Mesangial cell (primary cell): ENCODE data around the gene SUN5. TPM values are rescaled to one million over a fixed set of nuclear protein-coding genes. Genes with fewer than 3 reads are reported as not detected.

Source experiments
- total RNA-seq: library from RNA; depleted of rRNA; stranded (reverse); fragments of >200 nt; gene quantifications from 2 replicates; pipeline ENCODE4 v1.2.3, GENCODE V29; 2015

The SUN5 gene
- total RNA-seq, result not detected in 2 replicates

DNA sequence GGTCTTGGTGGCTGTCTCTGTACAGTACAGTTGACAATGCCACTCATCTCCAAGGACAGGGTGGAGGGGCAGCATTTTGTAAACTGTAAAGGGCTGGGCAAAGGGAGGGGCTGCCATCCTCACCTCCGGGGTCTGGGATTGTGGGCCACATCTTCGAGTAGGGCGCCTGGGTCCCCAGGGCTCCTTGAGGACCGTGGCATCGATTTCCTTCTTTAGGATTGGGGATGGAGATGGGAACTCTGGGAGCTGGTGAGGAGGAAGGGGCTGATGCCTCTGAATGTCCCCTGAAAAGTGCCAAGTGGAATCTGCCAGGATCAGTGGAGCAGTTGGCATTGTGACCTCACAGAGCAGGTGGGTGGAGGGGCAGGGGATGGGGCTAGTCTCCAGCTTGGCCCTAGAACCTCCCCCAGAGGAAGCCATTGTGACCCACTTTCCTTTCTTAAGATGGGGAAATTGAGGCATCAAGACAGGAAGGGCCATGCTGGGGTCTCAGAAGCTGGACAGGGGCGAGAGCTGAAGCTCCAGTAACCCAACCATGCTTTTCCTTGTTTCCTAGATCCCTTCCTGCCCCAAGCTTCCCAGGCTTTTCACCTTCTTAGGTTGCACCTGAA is at the start of gene SUN5:
Gene SUN5 (minus strand): TSS at position 293 of the 611 bp plus-strand sequence. CDS start 93 bp downstream, at position 200.

DNA sequence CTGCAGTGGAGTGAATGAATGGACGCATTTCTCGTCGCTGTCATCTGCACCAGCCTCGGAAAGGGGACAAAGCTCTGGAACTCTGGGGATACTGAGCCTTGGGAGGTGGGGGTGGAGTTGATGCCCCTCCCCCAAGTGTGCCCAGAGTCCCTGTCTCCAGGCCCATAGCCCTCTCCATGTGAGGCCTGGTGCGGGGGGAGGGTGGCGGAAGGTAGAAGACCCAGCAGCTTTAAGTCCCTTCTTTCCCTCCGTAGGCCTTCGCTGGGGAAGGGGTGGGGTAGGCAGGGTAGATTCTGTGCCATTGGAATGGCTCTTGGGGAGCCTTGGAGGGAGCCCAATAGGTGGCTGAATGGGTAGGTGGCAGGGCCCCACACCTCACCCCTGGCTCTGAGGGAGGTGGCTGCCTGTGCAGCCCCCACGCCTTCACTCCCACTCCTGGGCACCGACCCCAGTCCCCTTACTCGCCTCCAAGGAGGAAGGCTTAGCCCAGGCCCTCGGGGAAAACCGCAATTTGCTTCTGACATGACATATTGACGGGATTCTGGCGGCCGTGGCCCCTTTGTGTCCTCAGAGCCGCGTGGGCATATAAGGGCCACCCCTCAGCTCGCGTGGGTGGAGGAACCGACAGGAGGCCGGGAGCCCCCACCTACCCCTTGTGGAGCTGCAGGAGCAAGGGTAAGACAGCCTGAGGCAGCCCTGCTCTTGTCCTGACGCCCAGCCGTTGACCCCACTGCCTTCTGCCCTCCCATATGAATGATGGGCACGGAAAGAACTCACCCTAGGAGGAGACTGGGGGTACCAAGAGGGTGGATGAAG is 49.3 kb upstream of the SUN5 start, which contains the start of gene BPIFB3:
Gene BPIFB3 (plus strand): TSS at position 613 of the 816 bp plus-strand sequence. CDS start 1,533 bp downstream, outside the sequence.

GRCh38 chr20:33031531-33031930 is 27.3 kb upstream of the SUN5 start, which contains the start of gene BPIFB6:
Gene BPIFB6, plus strand, starts transcription at chr20:33031648. Its CDS starts 0 bp downstream, at chr20:33031648.

GRCh38 chr20:33007376-33008335 is 3.4 kb upstream of the SUN5 start, which contains the start of gene BPIFB2:
Gene BPIFB2, plus strand, starts transcription at chr20:33007704. Its CDS starts 871 bp downstream, at chr20:33008575.

Other genes starting within 250 kb of the SUN5 start
- gene DNMT3B, start 242.0 kb downstream of the SUN5 start, total RNA-seq, result 10.8 and 18.7 TPM in 2 replicates
- gene MAPRE1, start 184.5 kb downstream of the SUN5 start, total RNA-seq, result 57.3 and 90.8 TPM in 2 replicates
- gene EFCAB8, start 145.5 kb downstream of the SUN5 start, total RNA-seq, result under 0.01 TPM in 1 of 2 replicates, not detected in the other
- not detected in 2 replicates for gene BPIFB2, start 3.3 kb upstream of the SUN5 start, total RNA-seq
- not detected in 2 replicates for gene BPIFB6, start 27.2 kb upstream of the SUN5 start, total RNA-seq
- not detected in 2 replicates for gene BPIFB3, start 49.5 kb upstream of the SUN5 start, total RNA-seq
- not detected in 2 replicates for gene BPIFB4, start 75.2 kb upstream of the SUN5 start, total RNA-seq
- not detected in 2 replicates for gene BPIFA2, start 163.7 kb upstream of the SUN5 start, total RNA-seq
- not detected in 2 replicates for gene BPIFA3, start 212.9 kb upstream of the SUN5 start, total RNA-seq
- gene BPIFA1, start 231.6 kb upstream of the SUN5 start, total RNA-seq, result not detected in 2 replicates